ENCODE results near the gene HRG. TPM values are rescaled to one million over a fixed set of nuclear protein-coding genes. Genes with fewer than 3 reads are reported as not detected.
"Not testable (repeated sequence)": the region's sequence is repeated elsewhere in the genome, so short reads cannot be mapped to it uniquely, and the experiment has no call there.

HRG gene
- total RNA-seq, 2 experiments from 2014 or later = not detected

- Mint-ChIP-seq H3K27ac (no peak overlapping the region), H3K4me1 (peaks cover 17% of the 10 kb centered on the region), H3K36me3 (ENCODE audit: low read depth) (no peaks in the 10 kb centered on the region), H3K9me3 (no peaks in the 10 kb centered on the region), H3K27me3 (peaks cover 12% of the 10 kb centered on the region), H3K4me3 (no peak overlapping the region)
- no peak for DNase-seq
- ChIA-PET POLR2A (interaction anchor here (0.5 to 0.6 kb wide), 2 partner anchors 107 to 121 kb away, joined by 3 read pairs; no protein-coding TSS in a partner anchor), CTCF (interaction anchor here (0.5 kb wide), 1 partner anchor 94 kb away, joined by 3 read pairs; no protein-coding TSS in a partner anchor)
Observed at GRCh38 chr3:186669378-186670084, 3.7 kb downstream of the HRG start.

- H3K27ac Mint-ChIP-seq = no peak overlapping the region
- H3K9me3 Mint-ChIP-seq = no peaks in the 10 kb centered on the region
- ChIA-PET POLR2A (interaction anchor here (0.6 kb wide), 1 partner anchor 121 kb away, joined by 3 read pairs; no protein-coding TSS in a partner anchor), CTCF (no interaction called here)
- peaks cover 14% of the 10 kb centered on the region for H3K27me3 Mint-ChIP-seq
- no peaks in the 10 kb centered on the region for H3K36me3 Mint-ChIP-seq (ENCODE audit: low read depth)
- H3K4me1 Mint-ChIP-seq = peaks cover 17% of the 10 kb centered on the region
- DNase-seq = no peak
- H3K4me3 Mint-ChIP-seq = no peak overlapping the region
Observed at GRCh38 chr3:186670155-186670554, 4.3 kb downstream of the HRG start.

- ChIA-PET POLR2A (no interaction called here), CTCF (no interaction called here)
- Mint-ChIP-seq H3K27me3 (peaks cover 16% of the 10 kb centered on the region), H3K4me3 (no peak overlapping the region), H3K36me3 (ENCODE audit: low read depth) (no peaks in the 10 kb centered on the region), H3K4me1 (peaks cover 17% of the 10 kb centered on the region), H3K9me3 (no peaks in the 10 kb centered on the region), H3K27ac (no peak overlapping the region)
- DNase-seq = no peak
Observed at GRCh38 chr3:186671051-186671450, 5.2 kb downstream of the HRG start.

GRCh38 chr3:186678604-186679003 lies 12.8 kb downstream of the HRG start:
- no peak overlapping the region for H3K27ac Mint-ChIP-seq
- H3K4me1 Mint-ChIP-seq = no peaks in the 10 kb centered on the region
- H3K9me3 Mint-ChIP-seq = no peaks in the 10 kb centered on the region
- ChIA-PET POLR2A (no interaction called here), CTCF (no interaction called here)
- H3K4me3 Mint-ChIP-seq = no peak overlapping the region
- no peak for DNase-seq
- peaks cover 37% of the 10 kb centered on the region for H3K27me3 Mint-ChIP-seq
- H3K36me3 Mint-ChIP-seq (ENCODE audit: low read depth) = no peaks in the 10 kb centered on the region

GRCh38 chr3:186679151-186679550 lies 13.3 kb downstream of the HRG start:
- H3K36me3 Mint-ChIP-seq (ENCODE audit: low read depth) = no peaks in the 10 kb centered on the region
- CTCF ChIA-PET = no interaction called here

GRCh38 chr3:186680869-186681268 lies 15.1 kb downstream of the HRG start:
- Mint-ChIP-seq H3K4me3 (no peak overlapping the region), H3K9me3 (peaks cover 8% of the 10 kb centered on the region), H3K4me1 (no peaks in the 10 kb centered on the region), H3K36me3 (ENCODE audit: low read depth) (no peaks in the 10 kb centered on the region), H3K27me3 (peaks cover 33% of the 10 kb centered on the region), H3K27ac (no peak overlapping the region)
- no peak for DNase-seq
- CTCF ChIA-PET = no interaction called here
- POLR2A ChIA-PET = no interaction called here

More at GRCh38 chr3:186679151-186679550, 13.3 kb downstream of the HRG start:
- POLR2A ChIA-PET = no interaction called here
- DNase-seq = no peak
- H3K27ac Mint-ChIP-seq = no peak overlapping the region
- no peak overlapping the region for H3K4me3 Mint-ChIP-seq
- peaks cover 33% of the 10 kb centered on the region for H3K27me3 Mint-ChIP-seq
- H3K4me1 Mint-ChIP-seq = no peaks in the 10 kb centered on the region
- no peaks in the 10 kb centered on the region for H3K9me3 Mint-ChIP-seq

- no peak for DNase-seq
- CTCF ChIA-PET = no interaction called here
- no peak overlapping the region for H3K4me3 Mint-ChIP-seq
- H3K9me3 Mint-ChIP-seq = peaks cover 11% of the 10 kb centered on the region
- H3K27me3 Mint-ChIP-seq = peaks cover 36% of the 10 kb centered on the region
- POLR2A ChIA-PET = no interaction called here
- H3K27ac Mint-ChIP-seq = no peak overlapping the region
- H3K36me3 Mint-ChIP-seq (ENCODE audit: low read depth) = no peaks in the 10 kb centered on the region
- H3K4me1 Mint-ChIP-seq = no peaks in the 10 kb centered on the region
Observed at GRCh38 chr3:186682812-186683211, 17.0 kb downstream of the HRG start.

GRCh38 chr3:186683979-186684378 lies 18.2 kb downstream of the HRG start:
- no peak overlapping the region for H3K4me3 Mint-ChIP-seq
- peaks cover 11% of the 10 kb centered on the region for H3K9me3 Mint-ChIP-seq
- ChIA-PET CTCF (interaction anchor here (1.0 kb wide), 1 partner anchor 67 kb away, joined by 3 read pairs; no protein-coding TSS in a partner anchor), POLR2A (no interaction called here)
- no peaks in the 10 kb centered on the region for H3K4me1 Mint-ChIP-seq
- no peaks in the 10 kb centered on the region for H3K36me3 Mint-ChIP-seq (ENCODE audit: low read depth)
- peaks cover 34% of the 10 kb centered on the region for H3K27me3 Mint-ChIP-seq
- DNase-seq = no peak
- no peak overlapping the region for H3K27ac Mint-ChIP-seq

- POLR2A ChIA-PET; H3K36me3 Mint-ChIP-seq (ENCODE audit: low read depth); DNase-seq; H3K27ac Mint-ChIP-seq; H3K4me3 Mint-ChIP-seq; H3K4me1 Mint-ChIP-seq; CTCF ChIA-PET: not testable (repeated sequence)
- H3K27me3 Mint-ChIP-seq = peaks cover 37% of the 10 kb centered on the region
- H3K9me3 Mint-ChIP-seq = peaks cover 11% of the 10 kb centered on the region
Observed at GRCh38 chr3:186686475-186686874, 20.7 kb downstream of the HRG start.

- CTCF ChIA-PET = no interaction called here
- POLR2A ChIA-PET = no interaction called here
- H3K4me3 Mint-ChIP-seq = no peak overlapping the region
- no peaks in the 10 kb centered on the region for H3K4me1 Mint-ChIP-seq
- no peak for DNase-seq
- no peaks in the 10 kb centered on the region for H3K36me3 Mint-ChIP-seq (ENCODE audit: low read depth)
- H3K27ac Mint-ChIP-seq = no peak overlapping the region
- peaks cover 34% of the 10 kb centered on the region for H3K27me3 Mint-ChIP-seq
- H3K9me3 Mint-ChIP-seq = peaks cover 11% of the 10 kb centered on the region
Observed at GRCh38 chr3:186687120-186687651, 21.4 kb downstream of the HRG start.

GRCh38 chr3:186690304-186690703 lies 24.5 kb downstream of the HRG start:
- H3K4me3 Mint-ChIP-seq; H3K4me1 Mint-ChIP-seq; DNase-seq; H3K36me3 Mint-ChIP-seq (ENCODE audit: low read depth); H3K27ac Mint-ChIP-seq; H3K9me3 Mint-ChIP-seq; CTCF ChIA-PET; POLR2A ChIA-PET: not testable (repeated sequence)
- H3K27me3 Mint-ChIP-seq = peaks cover 25% of the 10 kb centered on the region

GRCh38 chr3:186691676-186692075 lies 25.9 kb downstream of the HRG start:
- CTCF ChIA-PET = no interaction called here
- Mint-ChIP-seq H3K4me1 (no peaks in the 10 kb centered on the region), H3K36me3 (ENCODE audit: low read depth) (no peaks in the 10 kb centered on the region), H3K27me3 (peaks cover 17% of the 10 kb centered on the region), H3K9me3 (peaks cover 3% of the 10 kb centered on the region), H3K27ac (no peak overlapping the region), H3K4me3 (no peak overlapping the region)
- no peak for DNase-seq
- POLR2A ChIA-PET = no interaction called here

GRCh38 chr3:186693843-186694242 lies 28.0 kb downstream of the HRG start:
- Mint-ChIP-seq H3K27me3 (peaks cover 10% of the 10 kb centered on the region), H3K9me3 (no peaks in the 10 kb centered on the region), H3K4me3 (no peak overlapping the region), H3K36me3 (ENCODE audit: low read depth) (no peaks in the 10 kb centered on the region), H3K27ac (no peak overlapping the region), H3K4me1 (no peaks in the 10 kb centered on the region)
- ChIA-PET CTCF (interaction anchor here (0.8 kb wide), 1 partner anchor 77 kb away, joined by 3 read pairs; no protein-coding TSS in a partner anchor), POLR2A (no interaction called here)
- DNase-seq = no peak
